SJSA1 (cell line): Measurements from ENCODE around the gene ZNF670. TPM values are rescaled to one million over a fixed set of nuclear protein-coding genes. Genes with fewer than 3 reads are reported as not detected.

Experiments used
- DNase-seq, 2 experiments: peaks; one replicate each; pipeline ENCODE4 v3.0.0-alpha.2; 2015 to 2020; ENCODE audit warnings: low spot score in 2 of 2, low read depth in 1 of 2
- H3K27ac ChIP-seq: fragments of 250-450 bp; sonication (Bioruptor Pico); 2 replicates; pipeline ENCODE4 v1.5.1; 2020; ENCODE audit warnings: mild to moderate bottlenecking, moderate library complexity
- H3K27me3 ChIP-seq: fragments of 250-450 bp; sonication (Bioruptor Pico); replicated peaks from 2 replicates; pipeline ENCODE4 v1.5.1; 2020; ENCODE audit warnings: mild to moderate bottlenecking, moderate library complexity
- H3K36me3 ChIP-seq: fragments of 250-450 bp; sonication (Bioruptor Pico); 2 replicates; pipeline ENCODE4 v1.5.1; 2020; ENCODE audit warnings: mild to moderate bottlenecking
- H3K4me1 ChIP-seq: fragments of 250-450 bp; sonication (Bioruptor Pico); replicated peaks from 2 replicates; pipeline ENCODE4 v1.6.1; 2021; ENCODE audit warnings: mild to moderate bottlenecking
- H3K4me3 ChIP-seq: fragments of 250-450 bp; sonication (Bioruptor Pico); 2 replicates; pipeline ENCODE4 v1.5.1; 2020; ENCODE audit warnings: mild to moderate bottlenecking
- H3K9me3 ChIP-seq: fragments of 250-450 bp; sonication (Bioruptor Pico); replicated peaks from 2 replicates; pipeline ENCODE4 v1.5.1; 2020; ENCODE audit warnings: mild to moderate bottlenecking
- total RNA-seq: library from RNA; depleted of rRNA; stranded (reverse); fragments of >200 nt; shearing (Covaris generic); gene quantifications from 2 replicates; pipeline ENCODE4 v1.2.3, GENCODE V29; 2014

Gene ZNF670
- total RNA-seq, 1 experiment from 2014 or later = 5.2 TPM

DNA sequence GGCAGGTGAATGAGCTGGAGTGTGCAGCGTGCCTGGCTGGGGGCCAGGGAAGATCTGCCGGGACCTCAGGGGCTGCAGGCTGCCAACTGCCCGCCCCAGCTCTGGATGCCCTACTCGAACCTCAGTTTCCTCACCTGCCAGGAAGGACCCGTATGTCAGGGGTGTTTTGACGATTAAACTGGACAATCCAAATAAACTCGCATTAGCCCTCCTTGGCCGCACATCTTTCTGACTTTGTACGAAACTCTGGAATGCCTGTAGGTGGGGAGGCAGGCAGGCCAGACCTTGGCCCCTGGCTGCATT lies 33.8 kb upstream of the ZNF670 start:
- Histone ChIP-seq H3K36me3 (no peaks in the 10 kb centered on the region), H3K27ac (no peak overlapping the region), H3K4me1 (peaks cover 17% of the 10 kb centered on the region; the same call in 1 of the 2 replicates), H3K9me3 (peaks cover 8% of the 10 kb centered on the region; the same call in 1 of the 2 replicates), H3K4me3 (peak overlapping the region; percentile 74; the same call in 1 of the 2 replicates), H3K27me3 (no peaks in the 10 kb centered on the region)
- DNase-seq = no peak

DNA sequence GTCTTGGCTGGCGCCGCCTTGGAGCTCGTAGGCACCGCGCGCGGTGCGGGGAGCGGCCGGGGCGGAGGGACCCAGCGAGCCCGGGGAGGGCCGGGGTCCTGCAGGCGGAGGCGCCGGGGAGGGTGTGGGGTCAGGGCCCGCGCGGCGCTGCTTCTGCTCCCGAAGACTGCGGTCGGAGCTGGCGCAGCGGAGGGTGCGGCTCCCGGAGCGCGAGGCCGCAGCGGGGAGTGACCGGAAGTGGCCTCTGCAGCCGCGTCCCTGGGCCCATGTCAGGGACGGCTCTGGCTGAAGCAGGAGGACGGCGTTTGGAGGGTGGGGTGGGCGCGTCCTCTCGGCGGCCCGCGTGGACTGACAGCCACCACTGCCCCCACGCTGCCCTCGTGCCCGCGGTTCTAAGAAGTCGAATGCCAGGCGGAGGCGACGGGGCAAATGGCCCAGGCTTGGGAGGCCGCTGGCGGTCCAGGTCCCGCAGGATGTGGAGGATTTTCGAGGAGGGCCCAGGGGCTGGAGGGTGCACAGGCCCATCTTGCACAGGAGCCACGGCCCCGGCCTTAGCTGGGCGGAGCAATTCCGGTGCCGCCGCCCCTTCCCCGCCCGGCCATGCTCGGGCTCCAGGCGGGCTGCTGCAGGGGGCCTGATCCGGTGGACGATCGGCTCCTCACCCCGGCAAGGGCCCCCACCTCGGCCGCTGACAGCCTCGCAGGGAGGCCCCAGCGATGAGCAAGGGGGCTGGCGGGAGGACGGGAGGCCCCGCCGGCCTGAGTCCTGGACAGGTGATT lies 33.3 kb upstream of the ZNF670 start:
- Histone ChIP-seq H3K4me3 (peak overlapping the region; percentile 74), H3K27me3 (no peaks in the 10 kb centered on the region), H3K36me3 (no peaks in the 10 kb centered on the region), H3K4me1 (peaks cover 17% of the 10 kb centered on the region; the same call in 1 of the 2 replicates), H3K27ac (peak overlapping the region; percentile 14; the same call in 1 of the 2 replicates), H3K9me3 (peaks cover 8% of the 10 kb centered on the region; the same call in 1 of the 2 replicates)
- peak in 1 of 2 experiments; percentile 55 for DNase-seq

- no peaks in the 10 kb centered on the region for H3K36me3 ChIP-seq
- H3K4me1 ChIP-seq = peaks cover 17% of the 10 kb centered on the region; the same call in 1 of the 2 replicates
- H3K27me3 ChIP-seq = no peaks in the 10 kb centered on the region
- peak overlapping the region; percentile 14; the same call in 1 of the 2 replicates for H3K27ac ChIP-seq
- H3K9me3 ChIP-seq = peaks cover 8% of the 10 kb centered on the region; the same call in 1 of the 2 replicates
- no peak for DNase-seq
- peak overlapping the region; percentile 74 for H3K4me3 ChIP-seq
These were observed 32.7 kb upstream of the ZNF670 start for GRCh38 chr1:247111259-247111699.

DNA sequence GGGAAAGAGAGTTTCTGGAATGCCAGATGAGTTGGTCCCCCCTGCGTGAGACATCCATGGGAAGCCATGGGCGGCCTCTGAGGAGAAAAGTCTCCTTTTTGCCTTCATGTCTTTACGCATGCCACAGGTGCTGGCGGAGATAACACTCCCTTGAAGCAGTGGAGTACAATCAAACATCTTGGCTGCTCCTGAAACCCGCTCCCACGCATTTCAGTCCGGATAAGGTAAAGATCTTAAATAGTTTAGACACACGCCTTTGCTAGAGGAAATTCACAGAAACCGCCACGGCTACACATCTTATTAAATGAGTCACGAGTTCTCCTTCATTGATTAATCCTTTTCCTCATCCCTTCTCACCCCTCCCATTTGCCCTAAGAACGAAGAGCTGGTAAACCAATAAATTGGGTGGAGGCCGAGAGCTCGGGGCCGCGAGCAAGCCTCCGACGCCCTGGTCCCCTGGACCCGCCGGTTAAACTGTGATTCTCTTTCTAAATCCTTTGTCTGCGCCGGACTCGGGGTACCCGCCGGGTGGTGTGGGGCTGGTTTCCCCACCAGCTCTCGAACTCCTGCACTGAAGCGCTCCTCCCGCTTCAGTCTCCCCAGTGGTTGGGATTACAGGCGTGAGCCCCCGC lies 32.1 kb upstream of the ZNF670 start:
- H3K27ac ChIP-seq = no peak overlapping the region
- H3K36me3 ChIP-seq = no peaks in the 10 kb centered on the region
- H3K4me1 ChIP-seq = peaks cover 17% of the 10 kb centered on the region; the same call in 1 of the 2 replicates
- H3K4me3 ChIP-seq = peak overlapping the region; percentile 74
- no peaks in the 10 kb centered on the region for H3K27me3 ChIP-seq
- DNase-seq = no peak
- H3K9me3 ChIP-seq = peaks cover 8% of the 10 kb centered on the region; the same call in 1 of the 2 replicates

DNA sequence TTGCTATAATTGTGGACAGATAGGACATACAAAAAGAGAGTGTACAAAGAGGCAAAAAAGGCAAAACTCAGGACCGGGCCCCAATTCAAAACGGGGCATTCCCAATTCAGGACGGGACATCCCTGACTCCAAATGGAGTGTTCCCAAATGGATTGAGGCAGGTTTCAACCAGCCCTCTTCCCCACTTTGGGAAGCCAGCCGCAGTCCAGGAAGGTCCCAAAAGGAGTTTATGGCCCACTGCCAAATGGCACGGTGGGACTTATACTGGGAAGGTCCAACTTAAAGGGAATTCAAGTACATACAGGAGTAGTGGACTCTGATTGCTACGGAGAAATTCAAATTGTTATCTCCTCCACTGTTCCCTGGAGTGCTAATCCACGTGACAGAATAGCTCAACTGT lies 29.1 kb upstream of the ZNF670 start:
- no peak overlapping the region for H3K4me3 ChIP-seq
- no peak overlapping the region for H3K27ac ChIP-seq
- H3K9me3 ChIP-seq = peaks cover 11% of the 10 kb centered on the region
- no peak for DNase-seq
- H3K27me3 ChIP-seq = no peaks in the 10 kb centered on the region
- H3K36me3 ChIP-seq = peaks cover 12% of the 10 kb centered on the region
- peaks cover 21% of the 10 kb centered on the region for H3K4me1 ChIP-seq

DNA sequence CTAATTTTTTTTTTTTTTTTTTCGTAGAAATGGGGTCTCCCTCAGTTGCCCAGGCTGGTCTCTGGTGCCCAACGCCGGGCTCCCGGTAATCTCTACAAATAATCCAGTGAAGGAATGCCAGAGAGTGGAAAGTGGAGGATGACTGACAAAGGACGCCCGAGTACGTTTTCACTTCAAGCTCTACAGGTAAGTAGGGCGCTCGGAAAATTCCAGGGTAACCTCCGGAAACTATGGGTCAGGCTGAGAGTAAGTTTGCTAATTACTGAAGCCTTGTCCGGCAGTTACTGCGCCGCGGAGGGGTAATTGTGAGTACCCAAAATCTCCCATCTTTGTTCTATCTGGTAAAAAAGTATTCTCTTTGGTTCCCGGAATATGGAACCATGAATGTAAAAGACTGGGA lies 27.4 kb upstream of the ZNF670 start:
- no peak for DNase-seq
- Histone ChIP-seq H3K9me3 (peaks cover 8% of the 10 kb centered on the region), H3K27me3 (no peaks in the 10 kb centered on the region), H3K4me1 (peaks cover 7% of the 10 kb centered on the region), H3K36me3 (peaks cover 27% of the 10 kb centered on the region), H3K4me3 (no peak overlapping the region), H3K27ac (no peak overlapping the region)

DNA sequence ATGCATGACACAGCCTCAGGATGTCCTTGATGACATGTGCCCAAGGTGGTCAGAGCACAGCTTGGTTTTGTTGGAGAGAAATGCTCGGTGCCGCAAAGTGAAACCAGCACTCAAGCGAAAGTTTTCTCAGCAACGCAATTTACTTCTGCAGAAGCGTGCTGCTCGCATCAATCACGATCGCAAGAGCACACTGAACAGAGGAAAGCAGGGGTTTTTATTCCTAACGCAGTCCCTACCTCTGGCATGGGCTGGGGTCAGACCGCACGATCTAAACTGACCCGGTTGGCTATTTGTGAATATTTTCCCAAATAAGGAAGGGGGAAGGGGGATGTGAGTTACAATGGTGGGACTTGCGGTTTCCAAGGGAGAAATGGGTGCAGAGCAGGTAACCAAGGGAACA lies 26.4 kb upstream of the ZNF670 start:
- Histone ChIP-seq H3K27ac (no peak overlapping the region), H3K4me1 (peaks cover 4% of the 10 kb centered on the region), H3K9me3 (peaks cover 17% of the 10 kb centered on the region), H3K4me3 (no peak overlapping the region), H3K36me3 (peaks cover 37% of the 10 kb centered on the region), H3K27me3 (no peaks in the 10 kb centered on the region)
- no peak for DNase-seq

GRCh38 chr1:247103859-247104591 lies 25.4 kb upstream of the ZNF670 start, which contains the start of gene ZNF669:
Gene ZNF669, minus strand, starts transcription at chr1:247104356. Its CDS starts 157 bp downstream, at chr1:247104199.
- DNase-seq = peak; percentile 91 to 96
- Histone ChIP-seq H3K9me3 (peaks cover 19% of the 10 kb centered on the region), H3K4me3 (peak within 1 kb of the TSS; percentile 94), H3K27ac (peak within 1 kb of the TSS; percentile 52), H3K4me1 (peaks cover 4% of the 10 kb centered on the region), H3K36me3 (peaks cover 46% of the 10 kb centered on the region), H3K27me3 (no peaks in the 10 kb centered on the region)

DNA sequence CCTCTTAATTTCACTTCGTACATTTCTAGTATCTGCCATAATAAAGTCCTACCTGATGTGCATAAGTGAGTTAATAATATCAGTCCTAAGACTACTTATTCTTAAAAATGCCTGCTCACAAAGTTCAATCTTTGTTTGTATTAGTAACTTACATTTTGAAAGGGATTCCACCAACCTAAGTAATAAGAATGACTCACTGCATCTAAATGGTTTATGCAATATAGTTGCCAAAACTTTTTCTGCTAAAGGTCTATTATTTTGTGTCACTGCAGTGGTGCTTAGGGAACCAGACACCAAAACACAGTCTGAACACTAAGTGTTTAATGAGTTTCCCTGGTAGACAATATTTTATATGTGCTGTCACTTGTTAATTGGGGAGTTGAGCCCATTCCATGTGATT lies 23.8 kb upstream of the ZNF670 start:
- peaks cover 4% of the 10 kb centered on the region for H3K4me1 ChIP-seq
- H3K27ac ChIP-seq = no peak overlapping the region
- H3K36me3 ChIP-seq = peaks cover 63% of the 10 kb centered on the region
- no peak overlapping the region for H3K4me3 ChIP-seq
- no peaks in the 10 kb centered on the region for H3K27me3 ChIP-seq
- no peak for DNase-seq
- peaks cover 21% of the 10 kb centered on the region for H3K9me3 ChIP-seq

DNA sequence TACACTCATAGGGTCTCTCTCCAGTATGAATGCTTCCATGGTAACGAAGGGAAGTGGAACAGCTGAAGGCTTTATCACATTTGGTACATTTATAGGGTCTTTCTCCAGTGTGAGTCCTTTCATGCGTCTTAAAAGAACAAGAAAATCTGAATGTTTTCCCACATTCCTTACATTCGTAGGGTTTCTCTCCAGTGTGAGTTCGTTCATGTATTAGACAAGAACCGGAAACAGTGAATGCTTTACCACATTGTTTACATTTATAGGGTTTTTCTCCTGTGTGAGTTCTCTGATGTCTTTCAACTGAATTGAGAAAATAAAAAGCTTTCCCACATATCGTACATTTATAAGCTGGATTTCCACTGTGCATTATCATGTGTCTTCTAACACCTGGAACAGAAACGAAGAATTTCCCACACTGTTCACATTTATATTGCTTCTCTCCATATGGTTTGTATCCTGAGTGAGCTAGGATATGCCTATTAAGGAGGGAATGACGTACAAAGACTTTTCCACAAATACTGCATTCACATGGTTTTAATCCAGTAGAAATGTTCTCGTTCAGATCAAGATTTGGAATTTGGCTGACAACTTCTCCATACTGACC lies 22.2 kb upstream of the ZNF670 start:
- Histone ChIP-seq H3K36me3 (peaks cover 68% of the 10 kb centered on the region), H3K9me3 (peaks cover 25% of the 10 kb centered on the region), H3K27ac (no peak overlapping the region), H3K4me1 (peaks cover 4% of the 10 kb centered on the region), H3K4me3 (no peak overlapping the region), H3K27me3 (no peaks in the 10 kb centered on the region)
- no peak for DNase-seq

GRCh38 chr1:247096958-247097357 lies 18.3 kb upstream of the ZNF670 start:
- Histone ChIP-seq H3K4me1 (no peaks in the 10 kb centered on the region), H3K9me3 (peaks cover 22% of the 10 kb centered on the region), H3K36me3 (peaks cover 52% of the 10 kb centered on the region), H3K27ac (no peak overlapping the region), H3K4me3 (no peak overlapping the region), H3K27me3 (no peaks in the 10 kb centered on the region)
- no peak for DNase-seq

- Histone ChIP-seq H3K4me1 (no peaks in the 10 kb centered on the region), H3K9me3 (peaks cover 20% of the 10 kb centered on the region), H3K36me3 (peaks cover 47% of the 10 kb centered on the region), H3K27me3 (no peaks in the 10 kb centered on the region), H3K4me3 (no peak overlapping the region), H3K27ac (no peak overlapping the region)
- no peak for DNase-seq
These were observed 17.9 kb upstream of the ZNF670 start for GRCh38 chr1:247096544-247096943.

DNA sequence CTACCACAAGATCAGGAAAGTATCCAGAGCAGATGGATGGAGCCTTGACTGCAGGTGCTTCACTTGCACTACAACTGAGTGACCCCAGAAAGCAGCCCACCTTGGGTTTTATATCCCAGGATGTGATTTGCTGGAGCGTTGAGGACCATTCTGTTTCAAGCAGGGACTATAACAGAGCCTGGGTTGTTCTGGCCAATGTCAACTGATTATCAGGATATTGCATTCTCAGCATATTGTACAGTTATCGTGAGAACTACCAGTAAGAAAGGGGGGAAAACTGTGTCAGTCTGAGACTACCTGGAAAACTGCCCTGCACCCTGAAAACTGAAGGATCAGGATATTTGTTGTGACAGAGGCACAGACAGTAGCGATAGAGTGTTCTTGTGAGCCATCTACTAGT lies 17.5 kb upstream of the ZNF670 start:
- H3K27me3 ChIP-seq = no peaks in the 10 kb centered on the region
- no peak overlapping the region for H3K27ac ChIP-seq
- DNase-seq = no peak
- H3K36me3 ChIP-seq = peaks cover 43% of the 10 kb centered on the region
- H3K9me3 ChIP-seq = peaks cover 18% of the 10 kb centered on the region
- H3K4me1 ChIP-seq = no peaks in the 10 kb centered on the region
- no peak overlapping the region for H3K4me3 ChIP-seq
